ENCODE results near the gene VMAC.

Gene VMAC

DNA sequence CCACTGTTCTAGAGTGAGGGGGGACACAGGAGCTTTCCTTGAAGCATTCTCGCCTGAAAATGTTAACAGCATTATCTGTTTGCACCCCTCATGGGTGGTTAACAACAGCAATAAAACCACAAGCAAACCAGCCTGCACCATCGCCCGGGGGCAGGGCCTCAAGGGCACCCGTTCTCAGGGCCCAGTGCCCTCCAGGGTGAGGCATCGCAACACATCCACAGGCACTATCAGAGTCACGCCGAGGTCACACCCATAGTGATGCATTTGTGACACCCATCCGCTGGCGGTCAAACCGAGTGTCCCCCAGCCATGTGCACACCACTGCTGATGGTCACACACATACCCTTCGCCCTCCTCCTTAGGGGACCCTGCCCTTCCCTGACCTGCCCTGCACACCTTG lies 38.9 kb upstream of the VMAC start:
- H3K4me2 ChIP-seq (ENCODE audit: low read depth, low read length) = no peak overlapping the region
- H3K4me3 ChIP-seq (ENCODE audit: low read length) = no peak overlapping the region
- H2AFZ ChIP-seq (ENCODE audit: low read length) = no peak overlapping the region
- no peaks in the 10 kb centered on the region for H3K4me1 ChIP-seq (ENCODE audit: low read length)
- H3F3A ChIP-seq (ENCODE audit: insufficient read depth, low read length) = no peaks in the 10 kb centered on the region
- peaks cover 79% of the 10 kb centered on the region for H3K27me3 ChIP-seq (replicated peaks; ENCODE audit: insufficient read depth, low read length)
- no peaks in the 10 kb centered on the region for H3K79me2 ChIP-seq (ENCODE audit: low read length)
- no peaks in the 10 kb centered on the region for H3K9me3 ChIP-seq (replicated peaks; ENCODE audit: insufficient read depth, low read length)
- H3K9ac ChIP-seq (ENCODE audit: low read length) = no peak overlapping the region
- TF ChIP-seq CTCF (IDR thresholded peaks at IDR 0.05; ENCODE audit: low read length) (no peak), EZH2phosphoT487 (IDR thresholded peaks at IDR 0.05; ENCODE audit: low read length) (no peak), EZH2 (optimal IDR thresholded peaks at IDR 0.05; ENCODE audit: low read depth, low read length) (no peak)
- H3K9me2 ChIP-seq (replicated peaks; ENCODE audit: insufficient read depth, low read length) = no peaks in the 10 kb centered on the region
- H3K36me3 ChIP-seq (replicated peaks; ENCODE audit: insufficient read depth, low read length) = no peaks in the 10 kb centered on the region
- DNase-seq = no peak
- H3K27ac ChIP-seq (ENCODE audit: low read length) = no peak overlapping the region
- no peaks in the 10 kb centered on the region for H4K20me1 ChIP-seq (ENCODE audit: insufficient read depth, low read length)

GRCh38 chr19:5867201-5868136 lies 37.2 kb upstream of the VMAC start:
- no peak overlapping the region for H3K9ac ChIP-seq (ENCODE audit: low read length)
- H3F3A ChIP-seq (ENCODE audit: insufficient read depth, low read length) = no peaks in the 10 kb centered on the region
- DNase-seq = no peak
- H3K9me2 ChIP-seq (replicated peaks; ENCODE audit: insufficient read depth, low read length) = no peaks in the 10 kb centered on the region
- H3K4me3 ChIP-seq (ENCODE audit: low read length) = no peak overlapping the region
- no peaks in the 10 kb centered on the region for H3K9me3 ChIP-seq (replicated peaks; ENCODE audit: insufficient read depth, low read length)
- no peak overlapping the region for H3K4me2 ChIP-seq (ENCODE audit: low read depth, low read length)
- H4K20me1 ChIP-seq (ENCODE audit: insufficient read depth, low read length) = no peaks in the 10 kb centered on the region
- H3K27ac ChIP-seq (ENCODE audit: low read length) = no peak overlapping the region
- no peaks in the 10 kb centered on the region for H3K36me3 ChIP-seq (replicated peaks; ENCODE audit: insufficient read depth, low read length)
- peaks cover 78% of the 10 kb centered on the region for H3K27me3 ChIP-seq (replicated peaks; ENCODE audit: insufficient read depth, low read length)
- no peak for TF ChIP-seq CTCF (IDR thresholded peaks at IDR 0.05; ENCODE audit: low read length)
- no peak for TF ChIP-seq EZH2 (optimal IDR thresholded peaks at IDR 0.05; ENCODE audit: low read depth, low read length)
- TF ChIP-seq EZH2phosphoT487 (IDR thresholded peaks at IDR 0.05; ENCODE audit: low read length) = no peak
- no peaks in the 10 kb centered on the region for H3K79me2 ChIP-seq (ENCODE audit: low read length)
- no peaks in the 10 kb centered on the region for H3K4me1 ChIP-seq (ENCODE audit: low read length)
- H2AFZ ChIP-seq (ENCODE audit: low read length) = no peak overlapping the region

DNA sequence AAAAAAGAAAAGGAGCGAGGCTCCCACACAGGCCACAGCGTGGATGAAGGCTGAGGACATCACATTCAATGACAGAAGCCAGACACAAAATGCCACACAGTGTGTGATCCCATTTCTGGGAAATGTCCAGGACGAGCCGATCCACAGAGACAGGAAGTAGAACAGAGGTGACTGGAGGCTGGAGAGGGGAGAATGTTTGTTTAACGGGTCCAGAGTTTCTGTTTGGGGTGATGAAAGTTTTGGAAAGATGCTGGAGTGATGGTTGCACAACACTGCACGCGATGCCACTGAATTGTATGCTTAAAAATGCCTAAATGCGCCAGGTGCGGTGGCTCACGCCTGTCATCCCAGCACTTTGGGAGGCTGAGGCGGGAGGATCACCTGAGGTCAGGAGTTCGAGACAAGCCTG lies 33.7 kb upstream of the VMAC start:
- H3K4me2 ChIP-seq (ENCODE audit: low read depth, low read length) = no peak overlapping the region
- no peak for DNase-seq

More for the DNA sequence above, 33.7 kb upstream of the VMAC start:
- Histone ChIP-seq H3K4me1 (ENCODE audit: low read length) (no peaks in the 10 kb centered on the region), H2AFZ (ENCODE audit: low read length) (no peak overlapping the region), H3F3A (ENCODE audit: insufficient read depth, low read length) (no peaks in the 10 kb centered on the region), H3K4me3 (ENCODE audit: low read length) (no peak overlapping the region), H3K27ac (ENCODE audit: low read length) (no peak overlapping the region), H3K36me3 (replicated peaks; ENCODE audit: insufficient read depth, low read length) (no peaks in the 10 kb centered on the region), H3K9me3 (replicated peaks; ENCODE audit: insufficient read depth, low read length) (no peaks in the 10 kb centered on the region), H3K27me3 (replicated peaks; ENCODE audit: insufficient read depth, low read length) (peaks cover 62% of the 10 kb centered on the region), H3K9me2 (replicated peaks; ENCODE audit: insufficient read depth, low read length) (no peaks in the 10 kb centered on the region), H3K9ac (ENCODE audit: low read length) (no peak overlapping the region), H3K79me2 (ENCODE audit: low read length) (no peaks in the 10 kb centered on the region), H4K20me1 (ENCODE audit: insufficient read depth, low read length) (no peaks in the 10 kb centered on the region)
- TF ChIP-seq EZH2phosphoT487 (IDR thresholded peaks at IDR 0.05; ENCODE audit: low read length) (no peak), CTCF (IDR thresholded peaks at IDR 0.05; ENCODE audit: low read length) (no peak)
